ENCODE measurements around the gene TSKU.
"Not testable (repeated sequence)": the region's sequence is repeated elsewhere in the genome, so short reads cannot be mapped to it uniquely, and the experiment has no call there.

The TSKU gene

DNA sequence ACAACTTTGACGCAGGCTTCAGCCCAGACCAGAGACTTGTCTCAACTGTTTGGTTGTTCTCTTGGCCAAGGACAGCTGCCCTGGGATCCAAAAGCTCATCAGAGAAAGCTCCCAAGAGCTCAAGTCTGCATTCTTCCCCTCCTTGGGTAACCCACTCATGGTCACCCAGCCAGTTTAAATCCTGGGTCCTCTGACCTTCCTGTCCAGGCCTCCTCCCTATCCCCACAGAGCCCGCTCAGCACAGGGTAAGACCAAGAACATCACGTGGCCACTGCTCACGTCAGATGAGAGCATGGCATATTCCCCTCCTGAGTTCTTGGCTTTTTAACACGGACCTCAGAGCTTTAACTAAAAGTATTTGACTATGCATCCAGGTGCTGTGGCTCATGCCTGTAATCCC, 25.8 kb downstream of the TSKU start:
- no peak for DNase-seq (ENCODE audit: low read depth)
- H3K4me3 ChIP-seq (ENCODE audit: low read depth, low read length) = no peak overlapping the region

DNA sequence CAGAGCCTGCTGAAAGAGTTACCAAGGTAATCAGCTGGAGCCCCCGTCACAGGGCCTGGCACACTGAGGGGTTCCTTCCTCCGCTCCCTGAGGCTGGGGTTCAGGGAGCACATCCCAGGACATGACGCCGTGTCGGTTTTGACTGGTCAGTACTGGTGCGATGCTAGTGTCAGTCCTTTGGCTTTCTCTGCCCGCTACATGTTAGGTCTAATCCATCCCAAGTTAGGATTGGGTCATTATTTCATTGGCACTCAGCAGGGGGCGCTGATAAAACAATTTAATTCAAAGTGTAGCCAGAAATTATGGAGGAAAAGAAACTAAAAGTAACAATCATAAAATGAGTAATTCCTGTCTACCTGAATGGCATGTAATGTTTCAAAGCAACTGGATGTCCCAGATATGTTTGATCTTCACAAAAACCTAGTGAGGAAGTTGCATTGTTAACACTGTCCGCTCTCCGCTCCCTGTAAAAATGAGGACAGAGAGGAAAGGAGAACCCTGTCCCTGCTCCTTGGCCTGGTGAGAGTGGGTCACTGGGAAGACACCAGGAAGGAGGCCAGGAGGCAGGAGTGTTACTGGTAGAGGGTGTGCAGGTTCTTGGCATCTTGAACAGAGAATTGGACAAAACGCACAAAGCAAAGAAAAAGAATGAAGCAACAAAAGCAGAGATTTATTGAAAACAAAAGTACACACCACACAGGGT, 27.1 kb downstream of the TSKU start:
- no peak overlapping the region for H3K4me3 ChIP-seq (ENCODE audit: low read depth, low read length)
- DNase-seq (ENCODE audit: low read depth) = no peak

- DNase-seq (ENCODE audit: low read depth) = no peak
- H3K4me3 ChIP-seq (ENCODE audit: low read depth, low read length) = no peak overlapping the region
These were observed 28.1 kb downstream of the TSKU start for GRCh38 chr11:76811259-76811658.

DNA sequence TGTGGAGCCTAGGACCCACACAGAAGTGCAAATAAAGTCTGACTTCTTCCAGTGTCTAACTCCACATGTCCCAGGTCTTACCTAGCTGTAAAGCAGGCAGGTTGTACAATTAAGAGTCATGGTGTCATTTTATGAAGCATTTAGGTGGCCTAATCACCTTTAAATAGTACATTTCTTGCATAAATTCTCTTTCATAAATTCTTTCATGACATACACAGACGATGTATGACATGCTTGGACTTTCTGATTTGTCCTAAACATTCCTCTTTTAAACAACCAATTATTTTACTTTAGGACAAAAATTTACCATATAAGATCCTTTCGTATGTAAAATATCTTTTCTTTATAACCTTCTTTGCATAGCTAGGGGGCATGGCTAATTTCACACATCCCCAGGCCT, 31.3 kb downstream of the TSKU start:
- no peak for DNase-seq (ENCODE audit: low read depth)
- no peak overlapping the region for H3K4me3 ChIP-seq (ENCODE audit: low read depth, low read length)

DNA sequence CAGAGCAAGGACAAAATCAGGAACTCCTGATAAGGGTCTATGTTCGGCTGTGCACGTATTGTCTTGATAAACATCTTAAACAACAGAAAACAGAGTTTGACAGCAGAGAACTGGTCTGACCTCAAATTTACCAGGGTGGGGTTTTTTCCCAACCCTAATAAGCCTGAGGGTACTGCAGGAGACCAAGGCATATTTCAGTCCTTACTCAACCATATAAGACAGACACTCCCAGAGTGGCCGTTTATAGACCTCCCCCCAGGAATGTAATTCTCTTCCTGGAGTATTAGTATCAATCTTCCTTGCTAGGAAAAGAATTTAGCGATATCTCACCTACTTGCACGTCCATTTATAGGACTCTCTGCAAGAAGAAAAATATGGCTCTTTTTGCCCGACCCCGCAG, 32.5 kb downstream of the TSKU start:
- DNase-seq (ENCODE audit: low read depth); H3K4me3 ChIP-seq (ENCODE audit: low read depth, low read length): not testable (repeated sequence)

DNA sequence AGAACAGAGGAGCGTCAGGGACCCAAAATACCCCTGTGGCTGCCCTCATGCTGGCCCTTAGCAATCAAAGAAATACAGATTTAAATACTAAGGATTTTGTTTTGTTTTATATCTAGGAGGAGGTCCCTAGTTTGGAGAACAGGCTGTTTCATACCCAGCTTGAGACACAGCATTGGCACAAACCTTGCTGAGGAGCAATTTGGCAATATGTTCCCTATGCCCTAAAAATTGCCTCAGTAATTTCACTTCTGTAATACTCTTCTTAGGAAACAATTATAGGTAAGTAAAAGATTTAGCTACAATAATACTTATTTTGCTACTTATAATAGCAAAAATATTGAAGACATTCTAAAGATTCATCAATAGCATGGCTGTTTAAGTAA, 37.0 kb downstream of the TSKU start:
- DNase-seq (ENCODE audit: low read depth) = no peak
- H3K4me3 ChIP-seq (ENCODE audit: low read depth, low read length) = no peak overlapping the region

- not testable (repeated sequence) for DNase-seq (ENCODE audit: low read depth); H3K4me3 ChIP-seq (ENCODE audit: low read depth, low read length)
These were observed 38.2 kb downstream of the TSKU start for GRCh38 chr11:76821396-76821795.

DNA sequence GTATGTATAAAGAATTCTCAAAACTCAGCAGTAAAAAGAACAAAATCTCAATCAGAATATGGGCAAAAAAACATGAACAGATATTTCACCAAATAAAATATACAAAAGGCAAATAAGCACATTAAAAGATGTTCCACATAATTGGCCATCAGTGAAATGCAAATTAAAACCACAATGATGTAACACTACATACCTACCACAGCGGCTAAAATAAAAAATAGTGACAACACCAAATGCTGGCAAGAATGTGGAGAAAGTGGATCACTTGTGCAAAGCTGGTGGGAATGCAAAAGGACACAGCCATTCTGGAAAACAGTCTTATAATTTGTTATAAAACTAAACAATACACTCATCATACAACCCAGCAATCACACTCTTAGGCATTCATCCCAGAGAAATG, 39.2 kb downstream of the TSKU start:
- DNase-seq (ENCODE audit: low read depth) = no peak
- H3K4me3 ChIP-seq (ENCODE audit: low read depth, low read length) = no peak overlapping the region

- no peak overlapping the region for H3K4me3 ChIP-seq (ENCODE audit: low read depth, low read length)
- no peak for DNase-seq (ENCODE audit: low read depth)
These were observed 40.4 kb downstream of the TSKU start for GRCh38 chr11:76823481-76824028.

GRCh38 chr11:76824083-76824939, 41.2 kb downstream of the TSKU start:
- H3K4me3 ChIP-seq (ENCODE audit: low read depth, low read length) = no peak overlapping the region
- no peak for DNase-seq (ENCODE audit: low read depth)

DNA sequence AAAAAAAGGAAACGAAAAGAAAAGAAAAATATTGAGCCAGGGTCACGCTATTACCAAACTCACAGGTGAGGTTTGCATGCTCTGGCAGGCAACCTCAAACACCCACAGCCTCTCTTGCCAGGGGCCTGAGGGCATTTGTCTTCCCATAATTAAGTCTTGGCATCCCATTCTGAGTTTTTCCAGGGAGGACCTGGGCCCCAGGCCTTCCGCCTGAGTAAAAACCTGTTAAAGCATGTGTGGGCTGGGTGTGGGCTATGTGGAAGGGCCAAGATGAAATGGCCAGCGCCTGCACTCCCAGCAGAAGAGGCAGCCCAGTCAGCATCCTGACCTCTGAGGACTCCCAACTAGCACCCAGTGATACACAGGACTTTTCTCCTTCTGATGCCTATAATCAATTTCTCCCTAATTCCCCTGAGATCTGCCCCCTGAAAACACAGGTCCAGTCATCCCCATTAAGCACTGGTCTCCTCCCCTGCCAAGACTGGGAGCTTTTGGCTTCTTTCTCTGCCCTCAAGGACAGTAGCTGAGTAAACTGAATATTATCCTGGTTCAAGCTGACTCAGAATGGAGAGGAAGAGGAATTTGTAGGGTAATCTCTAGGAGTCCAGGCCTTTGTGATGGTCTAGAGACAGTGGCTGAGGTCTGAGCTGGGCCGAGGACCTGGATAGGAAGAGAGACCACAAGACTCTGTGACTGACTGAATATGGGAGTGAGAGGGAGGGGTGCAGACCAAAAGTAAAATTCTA, 42.0 kb downstream of the TSKU start:
- no peak overlapping the region for H3K4me3 ChIP-seq (ENCODE audit: low read depth, low read length)
- DNase-seq (ENCODE audit: low read depth) = no peak

GRCh38 chr11:76825726-76826396, 42.7 kb downstream of the TSKU start:
- DNase-seq (ENCODE audit: low read depth) = no peak
- no peak overlapping the region for H3K4me3 ChIP-seq (ENCODE audit: low read depth, low read length)

DNA sequence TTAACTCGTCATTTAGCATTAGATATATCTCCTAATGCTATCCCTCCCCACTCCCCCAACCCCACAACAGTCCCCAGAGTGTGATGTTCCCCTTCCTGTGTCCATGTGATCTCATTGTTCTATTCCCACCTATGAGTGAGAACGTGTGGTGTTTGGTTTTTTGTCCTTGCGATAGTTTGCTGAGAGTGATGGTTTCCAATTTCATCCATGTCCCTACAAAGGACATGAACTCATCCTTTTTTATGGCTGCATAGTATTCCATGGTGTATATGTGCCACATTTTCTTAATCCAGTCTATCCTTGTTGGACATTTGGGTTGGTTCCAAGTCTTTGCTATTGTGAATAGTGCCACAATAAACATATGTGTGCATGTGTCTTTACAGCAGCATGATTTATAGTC, 43.4 kb downstream of the TSKU start:
- H3K4me3 ChIP-seq (ENCODE audit: low read depth, low read length); DNase-seq (ENCODE audit: low read depth): not testable (repeated sequence)

- not testable (repeated sequence) for H3K4me3 ChIP-seq (ENCODE audit: low read depth, low read length); DNase-seq (ENCODE audit: low read depth)
These were observed 43.8 kb downstream of the TSKU start for GRCh38 chr11:76827005-76827404.

DNA sequence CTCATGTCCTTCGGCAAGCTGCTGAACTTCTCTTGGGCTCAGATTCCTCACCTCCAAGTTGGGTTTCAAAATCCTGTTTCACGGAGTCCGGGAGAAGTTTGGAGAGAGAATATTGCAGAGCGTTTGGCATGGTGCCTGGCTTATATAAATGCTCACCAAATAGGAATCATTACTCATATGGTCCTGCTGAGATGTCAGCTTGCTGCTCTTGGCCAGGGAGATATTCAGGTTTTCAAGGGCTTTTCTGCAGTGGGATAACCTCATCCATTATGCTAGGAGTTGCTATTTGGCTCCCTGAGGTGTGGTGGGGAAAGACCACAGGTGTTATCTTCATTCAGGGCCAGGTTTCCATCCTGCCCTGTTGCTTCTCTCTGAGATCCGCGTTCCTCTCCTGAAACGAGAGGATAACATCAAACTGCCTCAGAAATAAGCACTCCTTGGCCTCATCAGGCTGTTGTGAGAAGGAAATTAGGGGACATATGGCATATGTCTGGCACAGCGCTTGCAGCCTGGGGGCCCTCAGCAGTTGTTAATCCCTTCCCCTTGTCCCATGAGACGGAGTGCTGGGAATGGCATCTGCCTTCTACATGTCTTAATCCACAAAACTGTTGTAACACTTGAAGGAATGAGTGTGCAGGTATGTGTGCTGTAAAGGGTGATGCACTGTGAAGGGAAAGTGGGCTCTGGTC, 47.6 kb downstream of the TSKU start:
- H3K4me3 ChIP-seq (ENCODE audit: low read depth, low read length) = no peak overlapping the region
- DNase-seq (ENCODE audit: low read depth) = peak; percentile 58

- DNase-seq (ENCODE audit: low read depth) = no peak
- H3K4me3 ChIP-seq (ENCODE audit: low read depth, low read length) = no peak overlapping the region
These were observed 48.6 kb downstream of the TSKU start for GRCh38 chr11:76831686-76832310.

- no peak for DNase-seq (ENCODE audit: low read depth)
- no peak overlapping the region for H3K4me3 ChIP-seq (ENCODE audit: low read depth, low read length)
These were observed 49.2 kb downstream of the TSKU start for GRCh38 chr11:76832361-76832760.

DNA sequence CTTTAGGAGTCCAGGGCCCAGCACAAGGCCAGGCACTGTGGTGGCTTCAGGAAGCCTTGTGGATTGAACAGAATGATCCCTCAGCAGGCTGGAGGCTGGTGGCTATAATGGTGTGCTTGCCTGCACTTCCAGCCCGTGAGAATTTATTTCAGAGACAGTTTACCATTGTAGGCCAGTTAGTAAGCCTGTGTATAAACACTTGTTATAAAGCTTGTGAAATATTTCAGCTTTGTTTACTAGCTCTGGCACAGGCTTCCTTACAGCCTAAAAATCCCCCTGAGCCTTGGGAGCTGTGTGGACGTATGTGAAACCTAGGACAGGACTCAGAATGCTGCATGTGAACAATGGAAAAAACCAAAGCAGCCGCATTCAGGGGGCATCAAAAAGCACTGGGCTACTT, 51.0 kb downstream of the TSKU start:
- DNase-seq (ENCODE audit: low read depth) = no peak
- no peak overlapping the region for H3K4me3 ChIP-seq (ENCODE audit: low read depth, low read length)

DNA sequence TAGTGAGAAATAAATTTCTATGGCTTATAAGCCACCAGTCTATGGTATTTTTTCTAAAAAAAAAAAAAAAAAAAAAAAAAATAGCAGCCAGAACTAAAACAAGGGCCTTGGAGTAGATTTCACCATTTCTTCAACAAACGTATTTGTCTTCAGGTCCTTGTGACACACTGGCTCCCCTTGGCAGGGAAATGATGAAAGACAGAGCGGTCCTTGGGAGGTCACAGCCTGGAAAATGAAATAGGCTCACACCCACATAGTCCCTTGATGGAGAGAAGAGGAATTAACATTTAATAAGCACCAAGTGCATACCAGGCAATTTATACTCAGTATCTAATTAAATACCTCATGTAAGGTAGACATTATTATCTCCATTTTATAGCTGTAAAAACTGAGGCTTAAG, 51.9 kb downstream of the TSKU start:
- no peak for DNase-seq (ENCODE audit: low read depth)

More for the DNA sequence above, 51.9 kb downstream of the TSKU start:
- no peak overlapping the region for H3K4me3 ChIP-seq (ENCODE audit: low read depth, low read length)

Data from skeletal muscle cell (primary cell).